GM18861 (cell line): Measurements from ENCODE around the gene COG3.

Experiments used
- ATAC-seq: cut with Tn5 transposase; IDR thresholded peaks from one replicate; pipeline ENCODE4 v1.9.1; 2021; ENCODE audit not compliant: unreplicated experiment

COG3 gene

DNA sequence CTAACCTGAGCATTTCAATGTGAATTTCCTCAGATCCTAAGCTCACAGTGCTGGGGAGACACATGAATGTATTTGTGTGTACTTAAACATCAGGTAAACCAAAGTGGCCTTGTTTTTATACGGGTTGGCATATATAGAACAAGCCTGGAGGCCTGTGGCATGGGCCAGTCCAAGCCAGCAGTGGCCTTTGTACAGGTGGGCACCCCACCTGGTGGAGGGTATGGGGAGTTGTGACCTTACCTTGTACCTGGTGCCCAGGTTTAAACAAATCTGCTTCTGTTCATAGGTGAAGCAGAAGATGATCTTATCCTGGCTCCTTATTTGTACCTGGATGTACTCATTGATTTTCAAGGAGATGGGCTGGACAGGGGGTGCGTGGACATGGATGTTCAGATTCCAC lies 79.8 kb downstream of the COG3 start:
- ATAC-seq: no peak

GRCh38 chr13:45545686-45546409 lies 81.1 kb downstream of the COG3 start:
- ATAC-seq: no peak

DNA sequence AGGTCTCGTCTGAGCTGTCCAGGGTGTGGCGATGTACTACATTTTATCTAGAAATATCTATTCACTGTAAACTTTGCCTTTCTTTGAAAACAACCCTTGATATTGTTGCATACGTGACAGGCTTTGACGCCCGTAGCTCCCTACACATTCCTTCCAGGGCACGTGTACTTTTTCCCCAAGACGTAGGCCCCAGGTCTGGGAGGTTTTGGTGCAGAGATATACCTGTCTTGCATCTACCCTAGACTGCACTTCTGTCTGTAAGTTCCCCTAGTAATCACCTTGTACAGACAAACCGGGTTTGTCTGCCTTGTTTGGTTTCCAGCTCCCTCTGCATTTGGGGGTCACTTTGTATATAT lies 81.6 kb downstream of the COG3 start:
- ATAC-seq: no peak

- ATAC-seq: no peak
Observed at GRCh38 chr13:45548281-45548680, 83.5 kb downstream of the COG3 start.

- ATAC-seq: no peak
Observed at GRCh38 chr13:45554604-45555109, 89.9 kb downstream of the COG3 start.

- no peak for ATAC-seq
Observed at GRCh38 chr13:45564133-45564776, 99.5 kb downstream of the COG3 start.

DNA sequence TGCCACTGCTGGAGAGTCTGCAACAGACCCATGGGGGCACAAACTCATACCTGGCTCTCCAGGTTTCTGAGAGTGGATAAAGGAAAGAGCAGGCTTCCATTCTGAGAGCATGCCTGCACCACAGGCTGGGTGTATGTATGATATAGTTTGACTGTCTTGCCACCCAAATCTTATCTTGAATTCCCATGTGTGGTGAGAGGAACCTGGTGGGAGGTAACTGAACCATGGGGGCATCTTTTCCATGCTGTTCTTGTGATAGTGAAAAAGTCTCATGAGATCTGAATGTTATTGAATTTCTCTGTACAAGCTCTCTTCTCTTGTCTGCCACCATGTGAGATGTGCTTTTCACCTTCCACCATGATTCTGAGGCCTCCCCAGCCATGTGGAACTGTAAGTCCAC lies 100.6 kb downstream of the COG3 start:
- no peak for ATAC-seq

DNA sequence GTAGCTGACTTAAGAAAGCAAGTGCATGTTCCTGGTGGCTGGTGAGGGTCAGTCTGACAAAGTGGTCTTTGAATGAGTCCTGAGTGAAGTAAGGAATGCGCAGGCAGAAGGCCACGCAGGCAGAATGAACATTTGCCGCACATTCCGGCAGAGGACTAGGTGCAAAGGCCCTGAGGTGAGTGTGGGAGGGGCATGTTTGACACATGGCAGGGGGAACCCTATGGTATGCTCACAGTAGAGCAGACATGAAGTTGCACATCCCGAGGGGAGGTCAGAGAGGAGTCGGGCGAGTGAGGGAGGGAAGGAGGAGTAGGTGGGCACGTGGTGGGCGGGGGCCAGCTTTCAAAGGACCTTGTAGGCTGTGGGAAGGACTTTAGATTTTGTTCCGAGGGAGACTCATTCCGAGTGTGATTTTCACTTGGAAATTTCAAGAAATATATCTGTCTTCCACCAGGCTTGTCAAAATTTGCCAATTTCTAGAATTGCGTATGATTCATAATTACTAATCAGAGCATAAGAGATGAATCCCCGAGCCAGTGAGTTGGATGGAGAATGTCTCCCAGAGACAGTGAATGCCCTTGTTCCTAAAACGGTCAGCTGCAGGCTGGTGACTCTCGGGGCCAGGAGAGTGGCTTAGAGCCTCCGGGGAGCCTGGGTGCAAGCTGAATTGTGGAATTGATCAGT lies 110.5 kb downstream of the COG3 start:
- no peak for ATAC-seq

- no peak for ATAC-seq
Observed at GRCh38 chr13:45575830-45576180, 111.1 kb downstream of the COG3 start.

DNA sequence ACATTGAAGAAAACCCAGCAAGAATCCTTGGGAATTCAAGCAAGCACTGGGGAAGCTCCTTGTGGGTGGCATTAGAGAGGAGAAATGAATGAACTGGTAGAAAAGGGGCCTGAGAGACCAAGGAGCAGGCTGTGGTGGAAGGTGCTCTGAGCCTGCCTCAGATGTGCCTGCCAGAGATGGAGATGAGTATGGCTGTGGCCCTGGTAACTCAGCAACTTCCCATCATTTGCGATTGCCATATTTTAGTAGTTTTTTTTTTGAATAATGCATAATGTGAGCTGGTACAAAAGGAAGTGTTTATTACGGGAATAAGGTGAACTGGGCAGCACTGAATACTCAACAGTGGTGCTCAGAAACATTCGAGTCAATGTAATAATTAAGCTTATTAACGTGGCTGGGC lies 111.7 kb downstream of the COG3 start:
- ATAC-seq: no peak

DNA sequence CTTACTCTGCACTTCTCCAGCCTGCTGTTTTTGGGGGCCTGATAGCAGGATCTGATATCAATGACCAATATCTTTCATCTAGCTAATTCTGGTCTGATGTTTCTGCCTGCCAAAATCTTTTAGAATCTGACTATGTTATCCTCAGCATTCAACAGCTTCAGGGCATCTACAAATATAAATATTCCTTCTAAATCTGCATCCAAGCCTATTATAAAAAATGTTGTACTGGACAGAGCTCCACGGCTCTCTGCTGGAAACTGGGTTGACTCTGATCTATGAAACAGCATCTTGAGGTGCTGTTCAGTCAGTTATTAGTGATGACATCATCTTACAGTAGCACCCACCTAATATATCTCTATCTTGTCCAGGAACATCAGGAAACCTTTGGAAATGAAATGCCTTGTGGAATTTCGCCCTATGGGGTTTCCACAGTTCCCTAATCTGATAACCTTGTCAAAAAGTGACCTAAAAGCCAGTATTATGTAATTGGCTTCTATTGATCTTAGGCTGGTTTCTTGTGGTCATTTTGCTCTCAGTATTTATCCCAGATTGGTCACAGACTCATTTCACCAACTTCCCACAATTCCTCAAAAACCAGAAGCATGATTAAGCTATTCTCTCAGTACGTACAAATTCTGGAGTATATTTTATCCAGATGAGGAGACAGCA lies 117.8 kb downstream of the COG3 start:
- no peak for ATAC-seq

- no peak for ATAC-seq
Observed at GRCh38 chr13:45584816-45585215, 120.1 kb downstream of the COG3 start.
